WTC11 (cell line): ENCODE data around the gene ANO10. TPM values are rescaled to one million over a fixed set of nuclear protein-coding genes. Genes with fewer than 3 reads are reported as not detected.

Source experiments
- ATAC-seq: fragments of 200-7000 bp; cut with Tn5 transposase; 2 replicates; pipeline ENCODE4 v1.10.0; 2021; ENCODE audit warnings: mild to moderate bottlenecking, moderate library complexity
- CTCF ChIA-PET: fragments of 300-600 bp; sonication (Branson Sonifier 250); formaldehyde crosslinking; loops from one replicate; lab custom pipeline; 2021; ENCODE audit warnings: antibody characterized with exemption; lab: Charles Lee
- POLR2A ChIA-PET: fragments of 350-600 bp; sonication (Branson Sonifier 250); formaldehyde crosslinking; loops from one replicate; lab custom pipeline; 2021; ENCODE audit warnings: antibody characterized with exemption; lab: Charles Lee
- DNase-seq: peaks from one replicate; pipeline ENCODE4 v3.0.0; 2021; ENCODE audit warnings: low spot score
- H3K27ac Mint-ChIP-seq: 2 replicates; pipeline ENCODE4 v1.8.0; 2021; ENCODE audit warnings: mixed read lengths
- H3K27me3 Mint-ChIP-seq: 2 replicates; pipeline ENCODE4 v1.8.0; 2021; ENCODE audit warnings: low read depth, mild to moderate bottlenecking, moderate library complexity, mixed read lengths
- H3K36me3 Mint-ChIP-seq: 2 replicates; pipeline ENCODE4 v1.8.0; 2021; ENCODE audit warnings: mixed read lengths
- H3K4me1 Mint-ChIP-seq: 2 replicates; pipeline ENCODE4 v1.8.0; 2022; ENCODE audit warnings: mixed read lengths
- H3K4me3 Mint-ChIP-seq: 2 replicates; pipeline ENCODE4 v1.8.0; 2021; ENCODE audit warnings: mild to moderate bottlenecking, moderate library complexity, mixed read lengths
- H3K9me3 Mint-ChIP-seq: 2 replicates; pipeline ENCODE4 v1.8.0; 2021; ENCODE audit warnings: mixed read lengths
- ELF4 ChIP-seq: sonication (generic); formaldehyde crosslinking; IDR thresholded peaks from 2 replicates; pipeline ENCODE4 v1.8.1; 2022; ENCODE audit warnings: low read depth, mild to moderate bottlenecking, moderate library complexity, missing genetic modification reagents
- GABPB1 ChIP-seq: sonication (generic); formaldehyde crosslinking; IDR thresholded peaks from 2 replicates; pipeline ENCODE4 v1.8.1; 2023; ENCODE audit warnings: mild to moderate bottlenecking, missing genetic modification reagents
- NFATC4 ChIP-seq: fragments of 250-450 bp; sonication (Bioruptor Pico); IDR thresholded peaks from 2 replicates; pipeline ENCODE4 v1.9.0; 2021; ENCODE audit warnings: mild to moderate bottlenecking
- NFYB ChIP-seq: sonication (generic); formaldehyde crosslinking; conservative IDR thresholded peaks from 2 replicates; pipeline ENCODE4 v1.8.0; 2022; ENCODE audit warnings: low read depth, missing genetic modification reagents
- NR3C1 ChIP-seq: sonication (generic); formaldehyde crosslinking; conservative IDR thresholded peaks from 2 replicates; pipeline ENCODE4 v1.8.1; 2023; ENCODE audit warnings: low read depth, mild to moderate bottlenecking, missing genetic modification reagents
- ZBTB21 ChIP-seq: sonication (generic); formaldehyde crosslinking; IDR thresholded peaks from 2 replicates; pipeline ENCODE4 v1.8.1; 2023; ENCODE audit warnings: mild to moderate bottlenecking, missing genetic modification reagents, borderline replicate concordance
- ZNF138 ChIP-seq: sonication (generic); formaldehyde crosslinking; conservative IDR thresholded peaks from 2 replicates; pipeline ENCODE4 v1.8.1; 2022; ENCODE audit warnings: mild to moderate bottlenecking, moderate library complexity, missing genetic modification reagents
- total RNA-seq: library from RNA; stranded (reverse); gene quantifications from 3 replicates; pipeline ENCODE4 v1.2.3, GENCODE V29; 2021
- TF ChIP-seq, protein P1 (sequence below): sonication (generic); formaldehyde crosslinking; IDR thresholded peaks from 2 replicates; pipeline ENCODE4 v1.8.1; 2023; ENCODE audit warnings: mild to moderate bottlenecking, missing genetic modification reagents
- TF ChIP-seq, protein P2 (sequence below): sonication (generic); formaldehyde crosslinking; IDR thresholded peaks from 2 replicates; pipeline ENCODE4 v1.8.1; 2023; ENCODE audit warnings: mild to moderate bottlenecking, missing genetic modification reagents, moderate library complexity
- TF ChIP-seq, protein P3 (sequence below): fragments of 250-450 bp; sonication (Bioruptor Pico); IDR thresholded peaks from 2 replicates; pipeline ENCODE4 v1.9.0; 2021; ENCODE audit warnings: mild to moderate bottlenecking, borderline replicate concordance
- TF ChIP-seq, protein P4 (sequence below): sonication (generic); formaldehyde crosslinking; IDR thresholded peaks from 2 replicates; pipeline ENCODE4 v1.8.1; 2023; ENCODE audit warnings: mild to moderate bottlenecking, missing genetic modification reagents, borderline replicate concordance
- TF ChIP-seq, protein P5 (sequence below): sonication (generic); formaldehyde crosslinking; conservative IDR thresholded peaks from 2 replicates; pipeline ENCODE4 v1.8.1; 2023; ENCODE audit warnings: mild to moderate bottlenecking, low read depth, missing genetic modification reagents, moderate library complexity
- TF ChIP-seq, protein P6 (sequence below): sonication (generic); formaldehyde crosslinking; IDR thresholded peaks from 2 replicates; pipeline ENCODE4 v1.8.1; 2022; ENCODE audit warnings: mild to moderate bottlenecking, moderate library complexity, missing genetic modification reagents

Gene ANO10
- total RNA-seq, 1 experiment from 2014 or later = 35.1 TPM

DNA sequence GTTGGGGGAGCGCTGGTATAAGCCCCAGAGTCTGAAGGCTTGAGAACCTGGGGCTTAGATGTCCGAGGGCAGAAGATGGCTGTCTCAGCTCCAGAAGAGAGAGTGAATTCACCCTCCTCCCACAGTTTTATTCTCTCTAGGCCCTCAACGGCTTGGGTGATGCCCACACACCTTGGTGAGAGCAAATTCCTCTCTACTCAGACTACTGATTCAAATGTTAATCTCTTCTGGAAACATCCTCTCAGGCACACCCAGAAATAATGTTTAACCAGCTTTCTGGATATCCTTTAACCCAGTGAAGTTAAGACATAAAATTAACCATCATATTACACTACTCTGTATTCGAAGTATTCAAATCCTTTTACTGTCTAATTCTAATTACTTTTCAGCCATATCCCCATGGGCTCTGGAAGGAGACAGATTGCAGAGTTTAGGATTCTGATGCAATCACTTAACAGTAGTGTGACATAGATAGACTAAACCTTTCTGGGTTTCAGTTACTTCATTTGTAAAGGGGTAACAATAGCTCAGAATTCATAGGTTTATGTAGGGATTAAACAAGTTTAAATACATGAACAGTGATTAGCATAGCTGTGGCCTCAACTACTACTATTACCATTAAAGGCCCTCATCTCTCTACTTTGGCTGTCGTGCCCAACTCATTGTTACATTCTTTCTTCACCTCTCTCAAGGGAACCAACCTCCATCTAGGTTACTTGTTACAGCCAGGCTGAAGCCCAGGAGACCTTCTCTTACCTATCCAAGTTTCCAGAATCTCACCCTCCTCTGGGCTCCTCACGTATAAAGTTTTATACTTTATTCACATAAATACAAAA is 25.7 kb upstream of the ANO10 start:
- ChIA-PET CTCF (no interaction called here), POLR2A (interaction anchor here (0.6 kb wide), 1 partner anchor 44 kb away, joined by 3 read pairs; no protein-coding TSS in a partner anchor)
- DNase-seq (no peak), ATAC-seq (peak; percentile 57)
- H3K4me1 Mint-ChIP-seq = peaks cover 29% of the 10 kb centered on the region
- H3K36me3 Mint-ChIP-seq = no peaks in the 10 kb centered on the region
- H3K27me3 Mint-ChIP-seq = no peaks in the 10 kb centered on the region; the same call in 1 of the 2 replicates
- TF ChIP-seq, protein P1, sequence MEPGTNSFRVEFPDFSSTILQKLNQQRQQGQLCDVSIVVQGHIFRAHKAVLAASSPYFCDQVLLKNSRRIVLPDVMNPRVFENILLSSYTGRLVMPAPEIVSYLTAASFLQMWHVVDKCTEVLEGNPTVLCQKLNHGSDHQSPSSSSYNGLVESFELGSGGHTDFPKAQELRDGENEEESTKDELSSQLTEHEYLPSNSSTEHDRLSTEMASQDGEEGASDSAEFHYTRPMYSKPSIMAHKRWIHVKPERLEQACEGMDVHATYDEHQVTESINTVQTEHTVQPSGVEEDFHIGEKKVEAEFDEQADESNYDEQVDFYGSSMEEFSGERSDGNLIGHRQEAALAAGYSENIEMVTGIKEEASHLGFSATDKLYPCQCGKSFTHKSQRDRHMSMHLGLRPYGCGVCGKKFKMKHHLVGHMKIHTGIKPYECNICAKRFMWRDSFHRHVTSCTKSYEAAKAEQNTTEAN (CRISPR knock-in tag) = no peak
- TF ChIP-seq GABPB1 (CRISPR knock-in tag) = peak; percentile 17; the same call in 1 of the 2 replicates
- H3K27ac Mint-ChIP-seq = no peak overlapping the region
- no peaks in the 10 kb centered on the region for H3K9me3 Mint-ChIP-seq
- no peak overlapping the region for H3K4me3 Mint-ChIP-seq

DNA sequence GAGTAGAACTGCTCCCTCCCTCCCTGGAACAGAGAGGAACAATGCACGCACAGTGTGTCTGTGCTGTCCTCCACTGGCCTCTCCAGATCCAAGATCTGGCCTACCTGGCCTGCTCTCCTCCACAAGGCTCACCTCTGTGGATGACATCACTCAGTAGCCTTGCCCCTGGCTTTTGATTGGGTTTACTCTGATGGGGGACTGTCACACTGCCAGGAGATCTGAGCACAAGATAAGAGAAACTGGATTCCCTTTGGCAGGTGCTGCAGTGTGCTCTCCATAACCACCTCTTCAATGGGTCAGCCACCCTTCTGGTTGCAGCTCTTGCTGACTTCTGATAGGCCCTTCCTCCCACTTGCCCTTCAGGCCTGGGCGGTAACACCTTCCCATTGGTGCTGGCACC is 22.6 kb upstream of the ANO10 start:
- DNase-seq = no peak
- no peak overlapping the region for H3K4me3 Mint-ChIP-seq
- TF ChIP-seq NFYB (CRISPR knock-in tag) (no peak), GABPB1 (CRISPR knock-in tag) (no peak)
- no peak for ATAC-seq
- ChIA-PET POLR2A (no interaction called here), CTCF (no interaction called here)
- peaks cover 20% of the 10 kb centered on the region for H3K4me1 Mint-ChIP-seq
- no peaks in the 10 kb centered on the region; the same call in 1 of the 2 replicates for H3K27me3 Mint-ChIP-seq
- H3K27ac Mint-ChIP-seq = no peak overlapping the region
- no peaks in the 10 kb centered on the region for H3K36me3 Mint-ChIP-seq
- no peaks in the 10 kb centered on the region for H3K9me3 Mint-ChIP-seq

DNA sequence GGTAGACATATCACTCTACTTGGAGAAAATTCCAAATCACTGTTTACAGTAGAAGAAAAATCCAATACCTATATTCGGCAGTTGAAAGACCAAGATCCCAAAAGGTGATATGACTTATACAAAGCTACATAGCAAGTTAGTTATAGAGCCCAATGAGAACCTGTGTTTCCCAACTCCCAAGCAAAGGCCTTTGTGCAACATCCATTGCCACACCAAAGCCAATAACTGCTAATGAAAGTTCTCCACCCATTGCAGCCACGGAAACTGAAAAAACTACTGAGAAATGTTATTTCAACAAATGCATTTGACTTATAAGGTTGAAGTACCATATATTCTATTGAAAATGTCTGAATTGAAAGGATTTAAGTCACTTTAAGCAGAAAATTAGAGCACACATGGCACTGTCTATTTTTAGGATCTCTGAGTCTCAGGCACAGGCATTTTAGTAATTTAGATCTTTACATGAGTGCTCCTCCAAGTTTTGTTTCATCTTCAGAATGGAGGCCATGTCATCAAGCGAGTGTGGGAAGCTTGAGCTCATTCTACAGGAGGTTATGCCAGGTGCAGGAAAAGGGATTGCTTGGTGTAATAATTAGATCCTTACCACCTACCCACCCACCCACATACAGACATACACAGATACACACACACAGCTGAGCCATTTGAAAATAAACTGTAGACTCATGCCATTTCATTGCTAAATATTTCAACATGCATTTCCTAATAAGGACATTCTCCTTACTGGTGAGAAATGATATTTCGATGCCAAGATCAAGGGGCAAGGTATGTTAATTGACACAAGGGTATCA is 19.7 kb upstream of the ANO10 start:
- DNase-seq = no peak
- H3K27me3 Mint-ChIP-seq = no peaks in the 10 kb centered on the region
- TF ChIP-seq ELF4 (CRISPR knock-in tag) = no peak
- no peak for TF ChIP-seq NR3C1 (CRISPR knock-in tag)
- TF ChIP-seq, protein P2, sequence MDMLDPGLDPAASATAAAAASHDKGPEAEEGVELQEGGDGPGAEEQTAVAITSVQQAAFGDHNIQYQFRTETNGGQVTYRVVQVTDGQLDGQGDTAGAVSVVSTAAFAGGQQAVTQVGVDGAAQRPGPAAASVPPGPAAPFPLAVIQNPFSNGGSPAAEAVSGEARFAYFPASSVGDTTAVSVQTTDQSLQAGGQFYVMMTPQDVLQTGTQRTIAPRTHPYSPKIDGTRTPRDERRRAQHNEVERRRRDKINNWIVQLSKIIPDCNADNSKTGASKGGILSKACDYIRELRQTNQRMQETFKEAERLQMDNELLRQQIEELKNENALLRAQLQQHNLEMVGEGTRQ = no peak
- TF ChIP-seq ZNF138 (CRISPR knock-in tag) = no peak
- TF ChIP-seq ZBTB21 (CRISPR knock-in tag) = no peak
- TF ChIP-seq, protein P3, sequence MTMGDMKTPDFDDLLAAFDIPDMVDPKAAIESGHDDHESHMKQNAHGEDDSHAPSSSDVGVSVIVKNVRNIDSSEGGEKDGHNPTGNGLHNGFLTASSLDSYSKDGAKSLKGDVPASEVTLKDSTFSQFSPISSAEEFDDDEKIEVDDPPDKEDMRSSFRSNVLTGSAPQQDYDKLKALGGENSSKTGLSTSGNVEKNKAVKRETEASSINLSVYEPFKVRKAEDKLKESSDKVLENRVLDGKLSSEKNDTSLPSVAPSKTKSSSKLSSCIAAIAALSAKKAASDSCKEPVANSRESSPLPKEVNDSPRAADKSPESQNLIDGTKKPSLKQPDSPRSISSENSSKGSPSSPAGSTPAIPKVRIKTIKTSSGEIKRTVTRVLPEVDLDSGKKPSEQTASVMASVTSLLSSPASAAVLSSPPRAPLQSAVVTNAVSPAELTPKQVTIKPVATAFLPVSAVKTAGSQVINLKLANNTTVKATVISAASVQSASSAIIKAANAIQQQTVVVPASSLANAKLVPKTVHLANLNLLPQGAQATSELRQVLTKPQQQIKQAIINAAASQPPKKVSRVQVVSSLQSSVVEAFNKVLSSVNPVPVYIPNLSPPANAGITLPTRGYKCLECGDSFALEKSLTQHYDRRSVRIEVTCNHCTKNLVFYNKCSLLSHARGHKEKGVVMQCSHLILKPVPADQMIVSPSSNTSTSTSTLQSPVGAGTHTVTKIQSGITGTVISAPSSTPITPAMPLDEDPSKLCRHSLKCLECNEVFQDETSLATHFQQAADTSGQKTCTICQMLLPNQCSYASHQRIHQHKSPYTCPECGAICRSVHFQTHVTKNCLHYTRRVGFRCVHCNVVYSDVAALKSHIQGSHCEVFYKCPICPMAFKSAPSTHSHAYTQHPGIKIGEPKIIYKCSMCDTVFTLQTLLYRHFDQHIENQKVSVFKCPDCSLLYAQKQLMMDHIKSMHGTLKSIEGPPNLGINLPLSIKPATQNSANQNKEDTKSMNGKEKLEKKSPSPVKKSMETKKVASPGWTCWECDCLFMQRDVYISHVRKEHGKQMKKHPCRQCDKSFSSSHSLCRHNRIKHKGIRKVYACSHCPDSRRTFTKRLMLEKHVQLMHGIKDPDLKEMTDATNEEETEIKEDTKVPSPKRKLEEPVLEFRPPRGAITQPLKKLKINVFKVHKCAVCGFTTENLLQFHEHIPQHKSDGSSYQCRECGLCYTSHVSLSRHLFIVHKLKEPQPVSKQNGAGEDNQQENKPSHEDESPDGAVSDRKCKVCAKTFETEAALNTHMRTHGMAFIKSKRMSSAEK (CRISPR knock-in tag) = no peak
- TF ChIP-seq, protein P4, sequence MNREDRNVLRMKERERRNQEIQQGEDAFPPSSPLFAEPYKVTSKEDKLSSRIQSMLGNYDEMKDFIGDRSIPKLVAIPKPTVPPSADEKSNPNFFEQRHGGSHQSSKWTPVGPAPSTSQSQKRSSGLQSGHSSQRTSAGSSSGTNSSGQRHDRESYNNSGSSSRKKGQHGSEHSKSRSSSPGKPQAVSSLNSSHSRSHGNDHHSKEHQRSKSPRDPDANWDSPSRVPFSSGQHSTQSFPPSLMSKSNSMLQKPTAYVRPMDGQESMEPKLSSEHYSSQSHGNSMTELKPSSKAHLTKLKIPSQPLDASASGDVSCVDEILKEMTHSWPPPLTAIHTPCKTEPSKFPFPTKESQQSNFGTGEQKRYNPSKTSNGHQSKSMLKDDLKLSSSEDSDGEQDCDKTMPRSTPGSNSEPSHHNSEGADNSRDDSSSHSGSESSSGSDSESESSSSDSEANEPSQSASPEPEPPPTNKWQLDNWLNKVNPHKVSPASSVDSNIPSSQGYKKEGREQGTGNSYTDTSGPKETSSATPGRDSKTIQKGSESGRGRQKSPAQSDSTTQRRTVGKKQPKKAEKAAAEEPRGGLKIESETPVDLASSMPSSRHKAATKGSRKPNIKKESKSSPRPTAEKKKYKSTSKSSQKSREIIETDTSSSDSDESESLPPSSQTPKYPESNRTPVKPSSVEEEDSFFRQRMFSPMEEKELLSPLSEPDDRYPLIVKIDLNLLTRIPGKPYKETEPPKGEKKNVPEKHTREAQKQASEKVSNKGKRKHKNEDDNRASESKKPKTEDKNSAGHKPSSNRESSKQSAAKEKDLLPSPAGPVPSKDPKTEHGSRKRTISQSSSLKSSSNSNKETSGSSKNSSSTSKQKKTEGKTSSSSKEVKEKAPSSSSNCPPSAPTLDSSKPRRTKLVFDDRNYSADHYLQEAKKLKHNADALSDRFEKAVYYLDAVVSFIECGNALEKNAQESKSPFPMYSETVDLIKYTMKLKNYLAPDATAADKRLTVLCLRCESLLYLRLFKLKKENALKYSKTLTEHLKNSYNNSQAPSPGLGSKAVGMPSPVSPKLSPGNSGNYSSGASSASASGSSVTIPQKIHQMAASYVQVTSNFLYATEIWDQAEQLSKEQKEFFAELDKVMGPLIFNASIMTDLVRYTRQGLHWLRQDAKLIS (CRISPR knock-in tag) = no peak
- TF ChIP-seq, protein P5, sequence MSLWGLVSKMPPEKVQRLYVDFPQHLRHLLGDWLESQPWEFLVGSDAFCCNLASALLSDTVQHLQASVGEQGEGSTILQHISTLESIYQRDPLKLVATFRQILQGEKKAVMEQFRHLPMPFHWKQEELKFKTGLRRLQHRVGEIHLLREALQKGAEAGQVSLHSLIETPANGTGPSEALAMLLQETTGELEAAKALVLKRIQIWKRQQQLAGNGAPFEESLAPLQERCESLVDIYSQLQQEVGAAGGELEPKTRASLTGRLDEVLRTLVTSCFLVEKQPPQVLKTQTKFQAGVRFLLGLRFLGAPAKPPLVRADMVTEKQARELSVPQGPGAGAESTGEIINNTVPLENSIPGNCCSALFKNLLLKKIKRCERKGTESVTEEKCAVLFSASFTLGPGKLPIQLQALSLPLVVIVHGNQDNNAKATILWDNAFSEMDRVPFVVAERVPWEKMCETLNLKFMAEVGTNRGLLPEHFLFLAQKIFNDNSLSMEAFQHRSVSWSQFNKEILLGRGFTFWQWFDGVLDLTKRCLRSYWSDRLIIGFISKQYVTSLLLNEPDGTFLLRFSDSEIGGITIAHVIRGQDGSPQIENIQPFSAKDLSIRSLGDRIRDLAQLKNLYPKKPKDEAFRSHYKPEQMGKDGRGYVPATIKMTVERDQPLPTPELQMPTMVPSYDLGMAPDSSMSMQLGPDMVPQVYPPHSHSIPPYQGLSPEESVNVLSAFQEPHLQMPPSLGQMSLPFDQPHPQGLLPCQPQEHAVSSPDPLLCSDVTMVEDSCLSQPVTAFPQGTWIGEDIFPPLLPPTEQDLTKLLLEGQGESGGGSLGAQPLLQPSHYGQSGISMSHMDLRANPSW (CRISPR knock-in tag) = no peak
- no peak for TF ChIP-seq NFATC4
- TF ChIP-seq, protein P6, sequence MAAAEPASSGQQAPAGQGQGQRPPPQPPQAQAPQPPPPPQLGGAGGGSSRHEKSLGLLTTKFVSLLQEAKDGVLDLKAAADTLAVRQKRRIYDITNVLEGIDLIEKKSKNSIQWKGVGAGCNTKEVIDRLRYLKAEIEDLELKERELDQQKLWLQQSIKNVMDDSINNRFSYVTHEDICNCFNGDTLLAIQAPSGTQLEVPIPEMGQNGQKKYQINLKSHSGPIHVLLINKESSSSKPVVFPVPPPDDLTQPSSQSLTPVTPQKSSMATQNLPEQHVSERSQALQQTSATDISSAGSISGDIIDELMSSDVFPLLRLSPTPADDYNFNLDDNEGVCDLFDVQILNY (CRISPR knock-in tag) = no peak

More for the DNA sequence above, 19.7 kb upstream of the ANO10 start:
- POLR2A ChIA-PET = no interaction called here
- Mint-ChIP-seq H3K27ac (no peak overlapping the region), H3K9me3 (no peaks in the 10 kb centered on the region), H3K4me3 (no peak overlapping the region), H3K4me1 (peaks cover 6% of the 10 kb centered on the region), H3K36me3 (no peaks in the 10 kb centered on the region)
- CTCF ChIA-PET = interaction anchor here (1.0 kb wide), 1 partner anchor 9 kb away, joined by 3 read pairs; no protein-coding TSS in a partner anchor
- ATAC-seq = no peak
